Stimulated activated CD8-positive, alpha-beta memory T cell treated with anti-CD3 and anti-CD28 coated beads, Interleukin-4, amount 100 ng/mL, for 24 hours (primary cell): ENCODE data around the gene ANKS3.
"Not testable (repeated sequence)": the region's sequence is repeated elsewhere in the genome, so short reads cannot be mapped to it uniquely, and the experiment has no call there.

Experiments used
- DNase-seq: peaks from one replicate; pipeline ENCODE4 v3.0.0-alpha.2; 2020; ENCODE audit warnings: low read depth

Gene ANKS3

DNA sequence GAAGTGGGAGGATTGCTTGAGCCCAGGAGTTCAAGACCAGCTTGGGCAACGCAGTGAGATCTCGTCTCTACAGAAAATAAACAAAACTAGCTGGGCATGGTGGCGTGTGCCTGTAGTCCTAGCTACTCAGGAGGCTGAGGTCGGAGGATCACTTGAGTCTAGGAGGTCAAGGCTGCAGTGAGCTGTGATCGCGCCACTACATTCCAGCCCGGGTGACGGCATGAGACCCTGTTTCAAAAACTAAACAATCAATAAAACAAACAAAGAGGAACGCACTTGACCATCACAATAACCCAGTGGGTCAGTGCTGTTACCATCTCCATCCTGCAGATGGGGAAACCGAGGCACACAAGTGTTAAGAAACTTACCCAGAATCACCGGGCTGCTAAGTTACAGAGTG, 19.2 kb upstream of the ANKS3 start:
- DNase-seq = no peak

DNA sequence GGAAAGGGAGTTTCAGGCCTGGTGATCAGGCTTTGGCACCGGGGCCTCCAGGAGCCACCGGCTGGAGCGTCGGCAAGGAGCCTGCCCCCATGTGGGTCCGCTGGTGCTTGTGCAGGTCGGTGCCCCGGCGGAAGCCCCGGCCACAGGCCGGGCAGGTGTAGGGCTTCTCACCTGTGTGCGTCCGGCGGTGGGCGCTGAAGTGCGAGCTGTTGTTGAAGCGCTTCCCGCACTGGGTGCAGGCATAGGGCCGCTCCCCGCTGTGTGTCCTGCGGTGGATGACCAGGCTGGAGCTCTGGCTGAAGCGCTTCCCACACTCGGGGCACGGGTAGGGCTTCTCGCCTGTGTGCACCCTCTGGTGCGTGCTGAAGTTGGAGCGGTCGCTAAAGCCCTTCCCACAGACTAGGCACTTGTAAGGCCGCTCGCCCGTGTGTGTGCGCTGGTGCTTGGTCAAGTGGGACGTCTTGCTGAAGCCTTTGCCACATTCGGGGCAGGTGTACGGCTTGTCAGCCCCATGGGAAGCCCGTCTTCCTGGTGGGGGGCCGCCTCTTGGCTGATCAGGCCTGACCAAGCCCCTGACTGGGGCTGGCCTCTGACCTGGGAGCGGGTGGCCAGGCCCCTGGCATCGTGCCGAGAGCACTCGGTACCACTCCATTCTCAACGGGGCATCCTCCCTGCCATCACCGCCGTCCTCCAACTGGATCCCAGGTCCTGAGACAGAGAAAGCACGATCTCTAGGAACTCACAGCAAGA, 18.5 kb upstream of the ANKS3 start:
- no peak for DNase-seq

- DNase-seq = no peak
These were observed 16.8 kb upstream of the ANKS3 start for GRCh38 chr16:4750896-4751295.

- no peak for DNase-seq
These were observed 15.7 kb upstream of the ANKS3 start for GRCh38 chr16:4749700-4750257.

DNA sequence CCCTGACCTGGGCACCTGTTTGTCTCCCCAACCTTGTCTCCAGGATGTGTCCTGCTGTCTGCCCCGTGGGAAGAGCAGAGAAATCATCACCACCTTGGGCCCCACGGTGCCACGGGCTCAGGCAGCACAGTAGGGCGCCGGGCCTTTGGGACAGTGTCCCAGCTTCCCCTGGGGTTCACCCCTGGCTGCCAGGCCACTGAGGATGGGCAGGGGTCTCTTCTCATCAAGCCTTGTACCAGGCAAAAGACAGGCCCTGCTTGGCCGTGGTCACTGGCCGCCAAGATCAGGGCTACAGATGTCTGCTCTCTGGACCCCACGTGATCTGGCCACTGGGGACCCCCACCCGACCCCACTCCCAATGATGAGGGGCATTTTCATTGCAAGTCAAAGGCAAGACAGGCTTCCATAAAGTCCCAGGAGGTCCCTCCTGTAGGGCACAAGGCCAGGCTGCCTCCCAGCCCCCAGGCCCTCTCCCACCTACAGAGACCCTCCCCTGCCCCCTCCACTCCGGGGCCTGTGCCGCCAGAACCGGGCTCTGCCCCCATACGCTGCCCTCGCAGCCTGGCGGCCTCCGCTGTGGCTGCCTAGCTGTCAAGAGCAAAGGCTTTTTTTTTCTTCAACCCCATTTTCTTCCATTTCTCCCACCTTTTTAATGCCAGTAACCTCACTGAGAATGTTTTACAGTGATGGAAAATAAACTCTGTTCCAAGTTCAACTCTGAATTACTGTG, 14.8 kb upstream of the ANKS3 start:
- no peak for DNase-seq

GRCh38 chr16:4747906-4748681, 14.0 kb upstream of the ANKS3 start:
- DNase-seq = no peak

- no peak for DNase-seq
These were observed 13.0 kb upstream of the ANKS3 start for GRCh38 chr16:4746991-4747574.

- no peak for DNase-seq
These were observed 12.1 kb upstream of the ANKS3 start for GRCh38 chr16:4746215-4746614.

DNA sequence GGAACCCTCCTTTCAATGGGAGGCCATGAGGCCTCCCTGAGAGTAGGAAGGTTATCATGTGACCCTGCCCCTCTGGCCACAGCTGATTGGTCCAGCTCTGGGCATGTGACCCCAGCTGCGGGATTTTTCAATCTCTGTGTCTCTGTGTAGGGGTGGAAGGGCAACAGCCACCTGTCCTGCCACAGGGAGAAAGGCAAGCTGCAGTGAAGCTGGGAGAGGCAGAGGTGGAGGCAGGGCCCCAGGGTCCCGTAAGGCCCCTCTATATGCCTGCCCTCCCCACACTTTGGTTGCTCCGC, 11.2 kb upstream of the ANKS3 start:
- no peak for DNase-seq

- no peak for DNase-seq
These were observed 10.6 kb upstream of the ANKS3 start for GRCh38 chr16:4744555-4745273.

- DNase-seq = no peak
These were observed 9.3 kb upstream of the ANKS3 start for GRCh38 chr16:4743226-4743878.

DNA sequence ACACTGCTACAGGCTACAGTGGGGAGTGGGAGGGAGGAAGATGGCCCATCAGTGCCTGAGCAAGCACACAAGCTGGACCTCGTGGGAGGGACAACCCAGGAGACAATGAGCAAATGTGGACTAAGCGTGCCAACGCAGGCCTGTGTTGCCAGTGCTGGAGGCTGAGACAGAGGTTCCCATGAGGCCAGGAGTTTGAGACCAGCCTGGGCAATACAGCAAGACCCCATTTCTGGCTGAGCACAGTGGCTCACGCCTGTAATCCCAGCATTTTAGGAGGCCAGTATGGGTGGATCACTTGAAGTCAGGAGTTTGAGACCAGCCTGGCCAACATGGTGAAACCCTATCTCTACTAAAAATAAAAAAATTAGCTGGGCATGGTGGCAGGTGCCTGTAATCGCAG, 4.3 kb upstream of the ANKS3 start:
- not testable (repeated sequence) for DNase-seq

DNA sequence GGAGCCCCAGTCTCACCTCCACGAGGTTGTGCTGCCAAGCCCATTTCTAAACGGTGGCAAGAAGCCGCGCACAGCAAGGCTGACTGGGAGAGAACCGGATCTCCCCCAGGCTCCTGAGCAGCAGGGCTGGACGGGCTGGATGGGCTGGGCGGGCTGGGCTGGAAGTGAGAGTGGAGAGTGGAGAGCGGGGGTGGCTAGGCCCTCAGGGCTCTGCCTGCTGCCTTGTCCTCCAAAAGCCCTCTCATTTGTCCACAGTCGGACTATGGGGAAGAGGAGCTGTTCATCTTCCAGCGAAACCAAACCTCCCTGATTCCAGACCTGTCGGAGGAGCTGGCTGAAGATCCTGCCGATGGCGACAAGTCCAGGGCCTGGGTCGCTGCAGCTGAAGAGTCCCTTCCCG, 3.5 kb upstream of the ANKS3 start:
- DNase-seq = no peak

- no peak for DNase-seq
These were observed 2.5 kb upstream of the ANKS3 start for GRCh38 chr16:4736546-4736945.

DNA sequence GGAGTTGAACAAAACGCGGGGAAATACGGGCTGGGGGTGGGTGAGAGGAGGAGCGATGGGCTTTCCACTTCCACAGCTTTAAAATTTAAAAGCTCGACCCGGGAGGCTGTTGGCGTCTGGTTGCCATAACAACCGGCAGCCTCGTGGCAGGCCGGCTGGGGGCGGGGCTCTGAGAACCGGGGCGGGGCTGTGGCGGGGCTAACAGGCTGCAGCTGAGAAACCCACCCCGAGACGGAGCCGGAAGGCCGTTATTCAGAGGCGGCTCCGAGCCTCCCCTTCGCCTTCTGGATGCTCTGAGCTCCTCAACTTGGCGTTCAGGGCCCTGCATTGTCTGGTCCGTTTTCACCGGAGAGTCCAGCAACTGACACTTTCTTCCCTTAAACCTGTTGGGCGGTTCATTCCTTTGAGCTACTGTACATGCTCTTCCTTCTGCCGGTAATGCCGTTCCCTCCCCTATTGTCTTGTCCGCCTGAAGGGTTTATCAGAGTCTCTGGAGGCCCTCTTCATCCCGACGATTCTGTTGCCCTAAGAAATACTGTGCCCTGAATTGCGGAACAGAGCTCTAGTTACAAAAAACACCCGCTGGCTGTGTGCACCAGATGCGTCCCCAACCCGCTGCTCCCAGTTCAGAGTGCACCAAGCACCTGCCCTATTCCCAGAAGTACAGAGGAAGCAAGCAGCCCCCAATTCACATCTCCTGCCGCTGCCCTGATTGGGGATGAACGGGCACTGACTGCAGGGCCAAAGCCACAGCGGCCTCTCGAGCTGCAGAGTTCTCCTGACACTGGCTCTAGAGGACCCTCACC, 862 bp upstream of the ANKS3 start:
- DNase-seq = peak; percentile 94

DNA sequence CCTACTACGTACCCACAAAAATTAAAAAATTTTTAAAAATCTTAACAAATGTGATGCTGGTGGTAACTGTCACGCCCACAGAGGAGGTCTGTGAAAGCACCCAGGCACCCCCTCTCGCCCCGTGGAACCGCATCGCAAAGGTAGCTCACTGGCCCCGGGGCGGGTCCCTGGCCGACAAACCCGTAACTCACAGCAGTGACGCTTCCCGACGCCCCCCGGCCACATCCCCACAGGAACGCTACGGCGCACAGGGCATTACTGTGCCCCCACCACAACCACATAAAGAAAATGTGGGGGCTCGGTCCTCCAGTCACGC, 366 bp downstream of the ANKS3 start:
- DNase-seq = no peak

GRCh38 chr16:4733211-4733742, 794 bp downstream of the ANKS3 start:
- no peak for DNase-seq

- DNase-seq = no peak
These were observed 4.2 kb downstream of the ANKS3 start for GRCh38 chr16:4729876-4730275.

DNA sequence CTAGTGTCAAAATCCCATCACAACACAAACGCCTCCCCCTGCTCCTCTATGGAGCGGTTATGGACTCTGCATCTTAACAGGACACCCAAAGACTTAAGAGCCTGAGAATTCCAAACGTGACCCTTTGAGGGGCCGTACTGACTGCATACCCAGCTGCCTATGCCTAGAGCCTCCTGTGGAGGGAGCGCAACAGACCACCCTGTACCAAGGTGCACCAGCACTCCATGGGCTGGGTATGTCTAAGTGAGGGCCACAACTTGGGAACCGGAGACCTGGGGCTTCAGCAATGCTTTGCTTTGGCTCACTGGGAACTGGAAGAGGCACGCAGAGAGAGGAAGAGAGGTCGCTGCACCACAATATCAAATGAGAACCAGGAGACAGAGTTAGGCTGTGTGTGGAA, 5.4 kb downstream of the ANKS3 start:
- no peak for DNase-seq

GRCh38 chr16:4726616-4727015, 7.5 kb downstream of the ANKS3 start:
- no peak for DNase-seq
